GM19023 (cell line): ENCODE measurements around the gene GATA3.

Source experiments
- ATAC-seq: cut with Tn5 transposase; IDR thresholded peaks from one replicate; pipeline ENCODE4 v1.9.1; 2021; ENCODE audit warnings: mild to moderate bottlenecking, moderate library complexity; ENCODE audit not compliant: unreplicated experiment

Gene GATA3

DNA sequence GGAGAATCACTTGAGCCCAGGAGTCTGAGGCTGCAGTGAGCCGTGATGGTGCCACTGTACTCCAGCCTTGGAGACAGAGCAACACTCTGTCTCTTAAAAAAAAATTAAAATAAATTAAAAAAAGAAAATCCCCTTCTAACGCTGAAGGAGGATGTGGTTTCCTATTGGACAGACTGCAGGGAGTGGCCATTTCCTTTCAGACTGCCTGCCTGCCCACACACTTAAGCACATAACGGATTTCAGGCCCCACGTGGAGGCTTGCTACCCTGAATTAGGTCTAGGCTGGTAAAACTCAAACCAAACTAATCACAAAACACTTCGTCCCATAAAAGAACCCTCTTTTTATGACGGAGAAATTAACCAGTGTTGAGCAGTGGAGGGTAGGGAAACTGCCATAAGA is 34.0 kb downstream of the GATA3 start:
- ATAC-seq, result peak; percentile 52

- ATAC-seq, result no peak
Observed at GRCh38 chr10:8092428-8092827, 37.9 kb downstream of the GATA3 start.

- no peak for ATAC-seq
Observed at GRCh38 chr10:8095959-8096358, 41.5 kb downstream of the GATA3 start.

DNA sequence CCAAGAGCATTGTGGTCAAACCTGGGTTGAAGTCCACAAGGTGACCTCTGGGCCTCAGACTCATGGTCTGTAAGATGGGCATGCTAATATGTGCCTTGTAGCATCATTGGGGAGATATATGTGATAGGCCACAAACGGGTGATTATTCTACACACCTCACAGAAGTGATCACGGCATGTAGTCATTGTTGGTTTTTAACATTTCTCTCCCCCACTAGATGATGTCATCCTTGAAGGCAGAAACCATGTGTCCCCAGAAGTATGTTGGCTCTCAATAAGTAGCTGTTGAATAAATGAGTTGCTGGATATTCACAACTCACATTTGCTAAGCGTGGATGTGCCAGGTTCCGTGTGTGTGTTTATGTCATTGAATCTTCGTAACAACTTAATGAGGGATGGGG is 42.4 kb downstream of the GATA3 start:
- ATAC-seq, result no peak

- ATAC-seq, result no peak
Observed at GRCh38 chr10:8100366-8100765, 45.9 kb downstream of the GATA3 start.

DNA sequence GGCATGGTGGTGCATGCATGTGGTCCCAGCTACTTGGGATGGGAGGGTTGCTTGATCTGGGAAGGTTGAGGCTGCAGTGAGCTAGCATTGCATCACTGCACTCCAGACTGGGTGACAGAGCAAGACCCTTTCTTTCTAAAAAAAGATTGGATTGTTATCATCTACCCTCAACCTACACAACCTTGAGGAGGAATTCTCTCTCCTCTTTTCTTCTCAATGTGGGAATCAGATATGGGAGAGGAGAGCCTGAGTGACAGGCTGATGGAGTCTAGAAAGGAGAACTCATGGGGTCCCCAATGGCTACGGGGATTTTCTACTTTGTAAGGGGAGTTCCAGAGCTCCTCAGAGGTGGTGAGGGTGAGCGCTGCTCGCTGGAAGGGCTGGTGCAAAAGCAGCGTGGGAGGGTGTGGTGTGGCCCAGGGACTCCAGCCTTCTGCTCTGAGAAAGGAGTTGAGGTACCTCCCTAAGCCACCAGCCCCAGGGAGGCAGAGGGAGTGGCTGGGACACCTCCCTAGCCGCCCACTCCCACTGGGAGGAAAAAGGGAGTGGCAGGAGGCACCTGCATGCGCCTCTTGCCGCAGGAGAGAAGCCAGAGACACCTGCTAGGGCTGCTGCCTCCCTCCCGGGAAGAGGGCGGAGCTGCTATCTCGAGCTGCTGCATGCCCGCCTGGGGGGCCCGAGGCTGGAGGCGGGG is 48.4 kb downstream of the GATA3 start:
- ATAC-seq, result peak; percentile 76

DNA sequence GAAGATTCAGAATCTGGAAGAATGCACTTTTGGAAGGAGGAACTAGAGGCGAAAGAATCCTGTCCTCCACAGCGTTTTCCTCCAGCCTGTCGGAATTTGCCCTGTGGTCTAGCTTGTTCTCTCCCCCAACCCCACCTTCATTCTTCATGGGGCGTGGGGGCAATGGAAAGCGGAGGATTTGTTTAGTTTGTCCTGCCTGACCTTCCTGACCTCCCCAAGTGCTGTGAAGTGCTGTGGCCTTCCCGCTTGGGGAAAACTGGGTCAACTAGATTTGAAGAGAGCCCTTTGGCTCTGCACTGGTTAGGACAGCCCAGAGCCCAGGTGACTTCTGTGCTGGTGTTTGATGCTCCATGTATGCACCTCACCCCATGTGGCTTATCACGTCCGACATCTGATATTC is 49.1 kb downstream of the GATA3 start:
- no peak for ATAC-seq

DNA sequence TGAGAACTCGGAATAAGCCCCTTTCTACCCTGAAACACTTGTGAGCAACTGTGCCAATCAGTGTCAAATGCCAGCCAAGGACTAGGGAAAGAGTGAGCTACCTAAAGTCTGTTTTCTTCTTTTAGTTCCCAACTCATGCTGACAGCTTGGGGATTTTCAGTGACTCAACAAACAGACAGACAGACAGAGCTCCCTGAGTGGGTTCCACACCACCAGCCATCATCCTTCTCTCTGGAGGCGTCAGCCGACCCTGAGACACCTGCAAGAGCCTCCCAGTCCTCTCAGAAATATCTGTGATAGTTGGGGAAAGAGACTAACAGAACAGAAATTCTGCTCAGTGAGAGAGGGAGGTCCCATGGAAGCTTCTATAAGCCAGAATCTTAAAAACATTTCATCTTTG is 49.5 kb downstream of the GATA3 start:
- ATAC-seq, result no peak

DNA sequence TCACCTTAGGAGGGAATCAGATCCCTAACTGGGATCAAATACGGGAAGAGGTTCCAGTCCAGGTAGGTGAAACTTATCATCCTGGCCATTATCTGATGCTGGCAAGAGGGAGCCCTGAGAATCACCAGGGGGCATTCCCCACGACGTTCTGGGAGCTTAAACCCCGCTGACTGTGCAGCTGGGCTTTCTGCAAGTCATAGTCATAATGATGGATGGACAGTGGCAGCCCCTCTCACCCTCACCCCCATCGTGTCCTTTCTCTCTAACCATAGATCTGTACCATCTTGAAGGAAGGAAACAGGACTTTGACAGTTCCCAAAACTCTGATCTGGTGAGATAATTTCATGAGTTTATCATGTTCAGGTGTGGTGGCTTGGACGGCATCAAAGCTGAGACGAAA is 50.2 kb downstream of the GATA3 start:
- ATAC-seq, result no peak

DNA sequence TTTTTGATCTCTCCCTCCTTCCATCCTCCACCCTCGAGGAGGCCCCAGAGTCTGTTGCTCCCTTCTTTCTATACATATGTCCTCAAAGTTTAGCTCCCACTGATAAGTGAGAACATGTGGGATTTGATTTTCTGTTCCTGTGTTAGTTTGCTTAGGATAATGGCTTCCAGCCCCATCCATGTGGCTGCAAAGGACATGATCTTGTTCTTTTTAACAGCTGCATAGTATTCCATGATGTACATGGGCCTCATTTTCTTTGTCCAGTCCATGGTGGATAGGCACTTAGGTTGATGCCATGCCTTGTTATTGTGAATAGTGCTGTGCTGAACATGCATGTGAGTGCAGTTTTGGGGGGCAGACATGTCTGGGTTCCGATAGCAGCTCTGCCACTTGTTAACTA is 51.4 kb downstream of the GATA3 start:
- ATAC-seq, result no peak

DNA sequence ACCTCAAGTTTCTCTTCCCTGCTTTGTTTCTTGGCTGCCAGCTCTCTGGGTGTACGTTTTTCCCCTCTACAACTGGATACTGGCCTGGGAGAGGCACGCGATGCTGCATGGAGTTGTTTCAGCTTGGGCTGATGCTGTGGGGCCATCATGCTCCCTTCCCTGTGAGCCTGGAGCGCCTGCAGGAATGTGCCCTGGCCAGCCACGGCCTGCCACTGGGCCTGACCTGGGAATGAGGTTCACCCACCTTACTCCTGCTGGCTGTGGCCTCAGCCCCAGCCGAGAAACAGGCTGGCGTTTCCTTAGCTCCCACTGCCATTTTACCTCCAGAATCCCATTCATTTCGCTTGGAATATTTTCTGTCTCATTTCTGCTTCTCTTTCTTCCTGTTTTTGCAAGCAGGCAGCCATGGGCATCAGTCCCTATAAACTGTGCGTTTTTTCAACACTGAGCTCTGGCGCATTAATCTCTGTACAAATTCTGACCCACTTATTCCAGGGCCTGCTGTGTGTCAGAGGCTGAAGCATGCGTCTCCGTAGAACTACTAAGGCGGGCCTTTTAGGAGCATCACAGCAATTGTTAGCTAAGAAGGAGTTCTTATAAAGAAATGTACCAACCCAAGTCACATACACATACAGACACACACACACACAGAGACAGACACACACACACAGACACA is 57.9 kb downstream of the GATA3 start:
- no peak for ATAC-seq

GRCh38 chr10:8112942-8113442 is 58.5 kb downstream of the GATA3 start:
- ATAC-seq, result no peak

- ATAC-seq, result no peak
Observed at GRCh38 chr10:8113616-8114015, 59.1 kb downstream of the GATA3 start.

DNA sequence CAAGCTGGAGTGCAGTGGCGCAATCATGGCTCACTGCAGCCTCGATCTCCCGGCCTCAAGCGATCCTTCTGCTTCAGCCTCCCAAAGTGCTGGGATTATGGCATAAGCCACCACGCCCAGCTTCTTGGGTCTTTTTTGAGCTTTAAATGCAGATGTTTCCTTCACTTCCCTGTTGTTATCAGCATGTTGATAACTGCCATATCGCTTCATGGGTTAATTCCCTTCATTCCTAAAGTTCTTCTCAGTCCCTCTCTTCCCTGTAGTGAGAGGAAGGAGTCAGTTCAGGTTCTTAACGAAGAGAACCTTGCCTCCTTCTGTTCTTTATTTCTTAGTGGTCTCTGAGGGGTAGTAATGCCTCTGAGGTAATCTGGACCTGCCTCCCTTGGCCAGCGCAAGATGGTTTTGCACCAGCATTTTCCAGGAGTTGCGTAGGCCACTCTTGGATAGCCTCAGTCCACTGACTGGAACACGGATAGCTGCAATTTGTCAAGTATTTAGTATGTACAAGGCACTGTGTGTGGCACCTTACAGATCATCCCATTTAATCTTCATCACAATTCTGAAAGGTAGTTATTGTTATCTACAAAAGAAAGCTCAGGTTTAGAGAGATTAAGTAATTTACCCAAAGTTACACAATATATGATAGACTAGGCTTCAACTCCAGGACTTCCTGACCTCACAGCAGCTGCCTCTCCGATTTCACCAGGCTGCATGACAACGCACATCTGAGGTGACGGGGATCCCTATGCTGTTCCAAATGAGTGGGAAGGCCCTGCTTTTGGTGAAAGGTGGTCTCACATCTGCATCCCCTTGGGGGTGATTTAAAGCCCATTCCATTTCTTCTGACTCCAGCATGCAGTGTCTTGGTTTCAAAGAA is 60.5 kb downstream of the GATA3 start:
- ATAC-seq, result no peak

GRCh38 chr10:8115618-8115980 is 61.1 kb downstream of the GATA3 start:
- no peak for ATAC-seq

- ATAC-seq, result no peak
Observed at GRCh38 chr10:8116474-8116873, 62.0 kb downstream of the GATA3 start.

DNA sequence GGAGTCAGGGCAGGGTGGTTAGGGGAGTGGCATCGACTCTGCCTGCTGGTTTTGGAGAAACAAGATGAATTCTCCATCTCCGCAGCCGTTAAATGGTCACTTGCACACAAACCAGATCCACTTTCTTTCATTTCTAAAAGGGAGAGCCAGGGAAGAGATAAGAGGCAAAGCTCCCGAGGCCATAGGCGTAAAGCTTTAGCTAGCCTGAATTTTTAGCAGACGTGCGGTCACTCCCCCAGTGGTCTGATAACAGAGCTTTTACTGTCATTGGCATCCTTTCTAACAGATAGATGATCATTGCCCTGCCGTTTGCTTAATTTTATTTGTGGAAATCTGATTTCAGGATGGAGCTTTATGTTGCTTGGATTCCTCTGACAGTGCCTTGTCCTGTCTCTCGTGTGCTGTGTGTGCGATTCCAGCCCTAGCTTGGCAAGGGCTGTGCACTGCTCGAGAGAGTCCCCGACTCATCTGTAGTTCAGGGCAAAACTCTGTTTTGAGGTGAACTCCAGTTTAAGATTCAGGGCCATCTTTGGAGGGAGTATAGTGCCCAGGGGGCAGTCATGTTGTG is 62.5 kb downstream of the GATA3 start:
- ATAC-seq, result no peak

DNA sequence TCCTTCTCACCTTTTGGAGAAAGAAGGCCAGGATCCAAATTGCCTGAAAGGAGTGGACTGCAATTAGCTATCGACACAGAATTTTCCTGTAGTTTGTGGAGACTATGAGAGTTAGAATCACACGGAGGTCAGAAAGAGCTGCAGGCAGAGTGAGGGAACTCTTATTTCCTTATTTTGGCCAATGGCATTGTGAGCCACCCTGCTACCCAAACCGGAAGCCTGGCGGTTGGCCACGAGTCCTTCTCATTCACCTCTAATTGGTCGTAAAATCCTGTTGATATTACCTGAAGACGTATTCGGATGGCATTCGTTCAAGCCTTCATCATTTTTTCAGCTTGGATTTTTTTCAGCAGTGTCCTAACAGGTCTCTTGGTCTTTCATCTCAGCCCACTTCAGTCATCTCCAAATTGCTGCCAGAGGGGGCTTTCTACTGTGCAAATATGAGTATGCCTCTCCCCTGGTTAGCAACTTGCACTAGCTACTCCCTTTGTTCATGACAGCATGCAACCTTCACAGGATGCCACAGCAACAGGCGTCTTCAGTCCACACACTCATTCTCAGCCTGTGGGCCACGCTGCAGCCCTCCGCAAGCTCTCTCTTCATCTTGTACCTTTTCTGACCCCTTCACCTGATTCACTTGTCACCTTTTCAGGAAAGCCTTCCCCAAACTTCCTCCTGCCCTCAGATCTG is 66.9 kb downstream of the GATA3 start:
- ATAC-seq, result no peak

- no peak for ATAC-seq
Observed at GRCh38 chr10:8122611-8123369, 68.3 kb downstream of the GATA3 start.

DNA sequence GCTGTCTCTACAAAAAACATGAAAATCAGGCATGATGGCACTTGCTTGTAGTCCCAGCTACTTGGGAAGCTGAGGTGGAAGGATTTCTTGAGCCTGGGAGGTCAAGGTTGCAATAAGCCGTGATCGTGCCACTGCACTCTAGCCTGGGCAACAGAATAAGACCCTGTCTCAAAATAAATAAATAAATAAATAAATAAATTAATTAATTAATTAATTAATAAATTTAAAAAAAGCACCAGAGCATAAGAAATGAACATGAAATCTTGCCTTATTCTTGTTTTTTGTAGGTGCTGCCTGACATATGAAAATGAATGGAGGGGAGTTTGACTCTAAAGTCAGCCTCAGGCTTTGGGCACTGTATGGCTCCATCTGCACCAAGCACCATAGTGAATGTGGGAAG is 69.9 kb downstream of the GATA3 start:
- no peak for ATAC-seq
